ENCODE data around the gene SLC27A4. TPM values are rescaled to one million over a fixed set of nuclear protein-coding genes. Genes with fewer than 3 reads are reported as not detected.

SLC27A4 gene
- total and polyA plus RNA-seq, 2 of the 13 experiments (the other 11 are each of a cell fraction or from before 2014, with no cell fraction given): 10.6 to 18.8 TPM

- peak; percentile 33 for TF ChIP-seq CTCF (CRISPR knock-in tag; IDR thresholded peaks at IDR 0.05)
- TF ChIP-seq NR2F2 (IDR thresholded peaks at IDR 0.05; ENCODE audit: borderline replicate concordance, low read depth): no peak; the same call in 1 of the 2 replicates
- no peak for TF ChIP-seq TEAD2 (CRISPR knock-in tag; IDR thresholded peaks at IDR 0.05)
- TF ChIP-seq ZNF543 (CRISPR knock-in tag; IDR thresholded peaks at IDR 0.05): no peak
- no peak for TF ChIP-seq DR1 (CRISPR knock-in tag; IDR thresholded peaks at IDR 0.05)
- no peak for TF ChIP-seq CENPT (CRISPR knock-in tag; IDR thresholded peaks at IDR 0.05; ENCODE audit: low read depth)
- TF ChIP-seq ZNF547 (CRISPR knock-in tag; IDR thresholded peaks at IDR 0.05): no peak
- TF ChIP-seq ZMAT3 (CRISPR knock-in tag; conservative IDR thresholded peaks at IDR 0.05): peak; percentile 64
- no peak for TF ChIP-seq ZNF550 (CRISPR knock-in tag; IDR thresholded peaks at IDR 0.05; ENCODE audit: borderline replicate concordance)
- TF ChIP-seq SNAPC5 (CRISPR knock-in tag; IDR thresholded peaks at IDR 0.05; ENCODE audit: borderline replicate concordance): no peak
- no peak for TF ChIP-seq FOXA1 (IDR thresholded peaks at IDR 0.05)
- TF ChIP-seq FOXA1 (CRISPR knock-in tag; IDR thresholded peaks at IDR 0.05): no peak
- no peak for TF ChIP-seq CSRNP2 (CRISPR knock-in tag; conservative IDR thresholded peaks at IDR 0.05; ENCODE audit: low read depth)
- no peak for TF ChIP-seq ZNF33B (CRISPR knock-in tag; IDR thresholded peaks at IDR 0.05)
- TF ChIP-seq ZNF746 (CRISPR knock-in tag; IDR thresholded peaks at IDR 0.05): peak; percentile 85
- TF ChIP-seq TMF1 (CRISPR knock-in tag; IDR thresholded peaks at IDR 0.05; ENCODE audit: low read depth): no peak
- 0 out of 2 replicates have a peak, but pooled peaks have one; percentile 29 for TF ChIP-seq HIC2 (CRISPR knock-in tag; IDR thresholded peaks at IDR 0.05; ENCODE audit: low read depth)
- TF ChIP-seq HDAC1 (CRISPR knock-in tag; IDR thresholded peaks at IDR 0.05): peak; percentile 82
- TF ChIP-seq PREB (CRISPR knock-in tag; IDR thresholded peaks at IDR 0.05): no peak
- TF ChIP-seq SOX6 (IDR thresholded peaks at IDR 0.05): no peak
- TF ChIP-seq SOX6 (CRISPR knock-in tag; IDR thresholded peaks at IDR 0.05): peak; percentile 39; the same call in 1 of the 2 replicates
- TF ChIP-seq NCOR1 (IDR thresholded peaks at IDR 0.05; ENCODE audit: borderline replicate concordance, low read length): no peak; the same call in 1 of the 2 replicates
These were observed 30.7 kb downstream of the SLC27A4 start, which contains the start of gene URM1 (continued) for GRCh38 chr9:128370752-128371629.
